ENCODE results near the gene PMEPA1.

The PMEPA1 gene

DNA sequence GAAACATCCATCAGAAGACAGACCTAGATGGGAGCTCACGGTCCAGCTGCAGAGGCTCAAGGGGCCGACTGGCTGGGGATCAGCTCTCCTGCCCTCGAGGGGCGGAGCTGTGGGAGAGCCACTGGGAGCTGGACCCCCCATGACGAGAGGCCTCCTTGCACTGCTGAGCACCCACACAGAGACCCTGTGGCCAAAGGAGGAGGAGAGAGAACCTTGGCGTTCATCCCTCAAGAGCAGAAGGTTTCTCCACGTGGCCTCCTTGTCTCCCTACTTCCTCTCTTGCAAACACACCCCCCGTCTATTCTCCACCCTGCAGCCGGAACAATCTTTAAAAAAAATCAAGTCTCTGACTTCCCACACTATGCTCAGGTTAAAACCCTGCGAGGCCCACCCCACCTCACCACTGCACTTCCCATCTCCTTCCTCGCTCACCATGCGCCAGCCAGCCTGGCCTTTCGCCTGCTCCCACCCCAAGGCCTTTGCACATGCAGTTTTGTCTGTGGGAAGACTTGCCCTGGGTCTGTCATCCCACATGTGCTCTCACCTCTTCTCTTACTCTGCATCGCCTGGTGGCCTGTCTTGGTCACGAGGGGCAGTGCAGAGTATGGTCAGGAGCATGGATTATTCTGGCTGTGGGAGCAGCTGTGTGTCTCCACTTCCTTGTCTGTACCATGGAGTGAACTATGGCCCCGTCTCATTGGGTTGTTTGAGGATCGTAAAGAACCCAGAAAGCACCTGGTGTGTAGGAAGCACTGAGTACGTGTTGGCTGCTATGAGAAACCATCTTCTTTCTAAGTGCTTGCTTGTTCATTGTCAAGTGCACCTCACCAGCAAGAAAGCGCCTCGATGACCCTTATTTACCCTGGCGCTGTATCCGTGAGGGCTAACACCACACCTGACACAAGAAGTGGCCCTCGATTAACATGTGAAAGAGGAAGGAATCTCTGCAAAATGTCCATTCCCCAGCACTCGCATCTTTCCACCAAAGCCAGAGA, 32.9 kb downstream of the PMEPA1 start:
- DNase-seq, result no peak

DNA sequence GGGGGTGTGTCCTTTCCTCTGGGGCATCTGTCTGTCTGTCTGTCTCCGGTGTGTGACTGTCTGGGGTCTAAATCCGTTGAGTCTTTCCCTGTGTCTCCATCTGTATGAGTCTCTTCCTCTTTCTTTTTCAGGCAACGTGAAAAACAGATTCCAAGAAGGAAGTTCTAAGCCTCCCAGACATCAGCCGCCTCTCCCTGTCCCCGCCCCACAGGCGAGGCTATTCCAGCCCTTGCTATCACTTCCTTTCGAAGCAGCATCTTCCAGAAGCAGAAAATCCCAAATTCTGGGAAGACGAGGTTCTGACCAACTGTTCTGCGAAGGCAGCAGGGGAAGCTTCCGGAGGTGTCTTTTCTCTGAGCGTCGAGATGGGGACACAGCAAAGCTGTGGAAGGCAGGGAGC, 34.0 kb downstream of the PMEPA1 start:
- no peak for DNase-seq

DNA sequence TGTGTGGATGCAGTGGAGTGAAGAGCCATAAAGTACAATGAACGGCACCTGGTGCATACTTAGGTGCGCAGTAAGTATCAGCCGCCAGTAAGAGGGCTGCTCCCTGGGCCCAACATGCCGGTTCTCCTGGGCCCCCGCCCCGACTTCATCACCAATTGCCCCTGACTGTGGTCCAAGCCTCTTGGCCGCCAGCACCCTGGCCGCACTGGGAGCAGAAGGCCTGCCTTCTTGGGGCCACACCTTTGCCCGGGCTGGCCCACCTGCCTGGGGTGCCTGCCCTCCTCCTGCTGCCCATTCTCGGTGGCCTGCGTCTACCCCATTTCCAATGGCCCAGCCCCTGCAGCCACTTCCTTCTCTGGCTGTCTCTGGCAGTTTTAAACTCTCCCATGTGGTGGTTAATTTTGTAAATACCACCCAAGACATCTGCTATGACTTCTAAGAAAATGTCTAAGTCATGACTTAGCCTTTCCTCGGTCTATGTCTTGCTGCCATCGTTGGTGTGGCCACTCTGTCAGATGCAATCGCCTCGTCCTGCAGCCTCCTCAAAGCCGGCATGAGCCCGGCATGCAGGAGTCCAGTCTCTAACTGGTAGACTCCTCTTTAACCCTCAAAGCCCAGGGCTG, 36.8 kb downstream of the PMEPA1 start:
- DNase-seq, result no peak

DNA sequence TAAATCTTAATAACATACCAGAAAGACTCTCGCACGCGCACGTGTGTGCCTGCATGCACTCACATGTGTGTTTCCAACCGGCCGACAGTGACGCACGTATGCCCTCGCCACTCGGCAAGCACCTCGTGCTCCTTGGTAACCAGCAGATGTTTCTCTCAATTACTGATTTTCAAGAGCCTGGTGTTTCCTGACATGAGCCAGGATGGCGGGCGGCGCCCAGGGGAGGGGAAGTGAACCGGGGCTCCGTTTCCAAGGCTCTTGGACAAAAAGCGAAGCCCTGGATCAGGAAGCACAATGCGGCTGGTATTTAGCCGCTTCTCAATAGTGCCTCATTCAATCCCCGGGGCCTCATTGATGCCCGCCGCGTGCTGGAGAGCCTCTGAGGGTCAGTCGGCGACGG, 37.7 kb downstream of the PMEPA1 start:
- DNase-seq, result no peak

DNA sequence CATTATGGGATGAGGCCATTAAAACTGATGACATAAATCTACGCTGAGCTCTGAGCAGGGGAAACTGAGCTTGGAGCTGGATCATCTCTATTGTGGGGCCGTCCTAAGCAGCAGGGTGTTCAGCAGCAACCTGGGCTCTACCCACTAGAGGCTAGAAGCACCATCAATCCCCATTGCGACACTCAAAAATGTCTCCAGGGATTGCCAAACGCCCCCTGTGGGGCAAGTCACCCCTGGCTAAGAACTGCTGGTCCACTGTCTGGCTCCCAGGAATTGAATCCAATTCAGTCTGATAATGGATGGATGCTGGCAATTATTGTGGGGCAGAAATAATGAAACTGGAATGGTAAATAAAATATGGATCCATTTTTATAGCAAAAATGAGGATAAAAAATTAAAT, 38.2 kb downstream of the PMEPA1 start:
- DNase-seq, result no peak

DNA sequence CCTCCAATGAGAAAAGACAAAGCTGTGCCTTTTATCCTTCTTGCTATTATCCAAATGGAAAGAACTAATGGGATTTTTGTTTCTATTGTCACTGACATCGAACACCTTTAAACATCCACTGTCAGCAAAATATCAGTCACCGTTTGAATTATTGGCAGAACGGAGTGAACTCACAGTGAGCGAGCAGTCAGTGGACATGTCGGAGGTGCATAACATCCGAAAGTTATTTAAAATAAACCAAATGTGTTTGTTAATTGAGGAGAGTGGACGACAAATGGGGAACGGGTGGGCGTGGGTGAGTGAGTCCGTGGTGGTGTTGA, 38.8 kb downstream of the PMEPA1 start:
- DNase-seq, result no peak

DNA sequence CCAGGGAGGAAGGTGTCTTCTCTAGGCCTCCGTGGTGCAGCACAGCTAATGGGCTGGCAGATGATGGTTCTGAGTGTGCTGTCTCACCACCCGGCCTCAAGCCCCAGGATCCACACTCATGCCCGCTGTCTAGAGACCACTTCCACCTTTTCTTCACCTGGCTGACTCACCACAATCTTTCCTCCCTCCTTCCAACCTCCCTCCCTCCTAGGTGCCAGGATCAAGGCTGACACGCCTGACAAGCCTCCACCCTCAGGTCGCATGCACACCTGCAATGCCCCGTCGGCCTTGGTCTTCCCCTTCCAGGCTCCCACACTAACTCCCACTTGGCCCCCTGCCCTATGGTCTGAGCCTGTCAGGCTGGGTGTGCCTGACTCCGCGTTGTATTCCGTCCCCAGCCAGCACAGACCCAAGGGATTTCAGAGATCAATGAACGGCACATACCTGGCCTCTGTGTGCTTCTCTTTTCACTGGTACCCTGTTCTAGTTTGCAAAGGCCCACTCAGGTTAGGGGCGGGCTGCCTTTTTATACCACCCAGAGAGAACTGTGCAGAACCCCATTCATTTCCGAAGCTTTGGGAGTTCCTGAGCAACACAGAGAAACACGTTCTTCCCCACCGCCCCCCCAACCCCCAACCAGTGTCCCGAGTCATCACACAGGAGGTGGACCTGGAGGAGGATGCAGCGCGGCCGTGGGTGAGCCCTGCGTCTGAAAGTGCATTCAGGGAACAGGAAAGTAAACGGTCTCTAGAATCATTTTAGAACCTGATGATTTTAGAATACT, 39.3 kb downstream of the PMEPA1 start:
- no peak for DNase-seq

DNA sequence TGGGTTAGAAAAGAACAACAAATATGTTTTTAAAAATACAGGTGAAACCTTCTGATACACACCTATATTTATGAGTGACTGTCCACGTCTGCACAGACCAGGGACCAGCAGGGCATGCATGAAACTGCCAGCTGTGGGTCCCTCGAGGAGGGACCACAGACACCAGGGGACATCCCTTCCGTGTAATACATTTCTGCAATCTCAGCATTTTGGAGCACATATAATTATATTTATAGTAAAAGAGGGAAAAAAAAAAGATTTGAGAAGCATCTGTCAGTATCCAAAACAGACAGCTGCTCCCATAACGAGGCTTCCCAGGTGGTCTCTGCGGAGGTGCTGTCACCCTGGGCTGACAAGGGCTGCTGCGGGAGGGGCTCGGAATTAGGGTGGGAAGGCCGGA, 40.2 kb downstream of the PMEPA1 start:
- DNase-seq, result no peak

DNA sequence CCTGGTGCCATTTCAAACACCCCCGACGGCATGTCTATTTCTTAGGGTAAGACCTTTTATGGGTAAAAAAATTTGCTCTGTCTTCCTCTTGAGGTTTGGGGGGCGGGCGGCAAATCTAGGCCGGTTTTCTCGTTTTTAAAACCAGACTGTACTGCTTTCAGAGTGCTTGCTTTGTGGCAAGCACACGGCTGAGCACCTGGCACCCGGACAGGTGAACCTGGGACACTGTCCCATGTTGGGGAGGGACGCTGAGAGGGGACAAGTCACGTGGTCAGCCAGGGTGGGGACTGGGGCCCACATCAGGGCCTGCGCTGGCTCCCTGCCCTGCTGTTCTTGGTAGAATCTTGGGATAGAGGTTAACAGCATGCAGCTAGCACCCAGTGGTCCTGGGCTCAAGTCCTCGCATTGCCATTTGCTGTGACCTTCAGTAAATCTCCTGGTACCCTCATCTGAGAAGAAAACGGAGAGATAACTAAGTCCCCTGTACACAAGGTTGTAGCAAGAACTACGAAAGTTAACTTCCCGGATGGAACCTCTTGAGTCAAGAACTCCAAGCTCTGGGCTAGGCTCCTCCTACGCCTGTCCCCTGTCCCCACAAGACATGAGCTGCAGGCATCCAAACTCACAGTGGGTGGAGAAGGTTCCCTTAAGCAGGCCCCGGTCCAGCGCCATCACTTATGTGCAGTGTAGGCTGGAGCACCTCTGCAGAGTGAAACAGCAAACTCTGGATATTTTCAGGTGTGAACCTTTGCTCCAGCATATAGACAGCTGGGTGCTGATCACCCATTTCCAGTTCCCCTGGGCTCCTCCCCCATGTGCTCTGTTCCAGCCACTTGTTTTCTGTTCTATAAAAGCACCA, 41.7 kb downstream of the PMEPA1 start:
- no peak for DNase-seq

DNA sequence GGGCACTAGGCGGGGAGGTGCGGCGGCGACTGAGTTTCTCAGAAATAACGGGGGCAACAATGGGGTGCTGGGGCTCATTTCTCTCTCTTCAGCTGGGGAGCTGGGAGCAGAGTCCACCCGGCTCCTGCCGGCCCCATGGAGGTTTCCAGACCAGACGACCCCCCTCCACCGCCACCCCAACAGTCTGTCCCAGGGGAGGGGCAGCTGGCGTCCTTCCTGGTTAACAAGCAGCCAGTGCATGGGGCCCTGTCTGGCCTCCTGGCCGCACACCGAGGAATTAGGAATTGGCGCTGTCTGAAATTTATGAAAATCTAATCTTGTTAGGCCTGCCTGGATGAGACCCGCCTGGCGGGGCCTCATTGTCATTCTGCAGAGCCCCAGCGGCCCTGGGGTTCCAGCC, 42.4 kb downstream of the PMEPA1 start:
- DNase-seq, result no peak

DNA sequence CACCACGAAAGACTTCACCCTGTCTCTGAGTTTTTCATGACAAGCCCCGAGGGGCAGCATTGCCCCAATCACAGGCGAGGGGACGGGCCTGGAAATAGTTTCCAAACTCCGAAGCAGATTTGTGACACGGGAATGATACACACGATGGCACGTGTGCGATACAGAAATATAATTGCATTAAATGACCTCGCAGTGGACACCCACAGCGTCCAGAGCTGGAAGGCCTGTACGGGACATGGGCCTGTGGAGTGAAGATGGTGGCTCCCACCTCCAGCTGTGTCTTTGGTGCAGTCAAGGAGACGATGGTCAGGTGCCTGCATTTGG, 43.0 kb downstream of the PMEPA1 start:
- DNase-seq, result no peak

DNA sequence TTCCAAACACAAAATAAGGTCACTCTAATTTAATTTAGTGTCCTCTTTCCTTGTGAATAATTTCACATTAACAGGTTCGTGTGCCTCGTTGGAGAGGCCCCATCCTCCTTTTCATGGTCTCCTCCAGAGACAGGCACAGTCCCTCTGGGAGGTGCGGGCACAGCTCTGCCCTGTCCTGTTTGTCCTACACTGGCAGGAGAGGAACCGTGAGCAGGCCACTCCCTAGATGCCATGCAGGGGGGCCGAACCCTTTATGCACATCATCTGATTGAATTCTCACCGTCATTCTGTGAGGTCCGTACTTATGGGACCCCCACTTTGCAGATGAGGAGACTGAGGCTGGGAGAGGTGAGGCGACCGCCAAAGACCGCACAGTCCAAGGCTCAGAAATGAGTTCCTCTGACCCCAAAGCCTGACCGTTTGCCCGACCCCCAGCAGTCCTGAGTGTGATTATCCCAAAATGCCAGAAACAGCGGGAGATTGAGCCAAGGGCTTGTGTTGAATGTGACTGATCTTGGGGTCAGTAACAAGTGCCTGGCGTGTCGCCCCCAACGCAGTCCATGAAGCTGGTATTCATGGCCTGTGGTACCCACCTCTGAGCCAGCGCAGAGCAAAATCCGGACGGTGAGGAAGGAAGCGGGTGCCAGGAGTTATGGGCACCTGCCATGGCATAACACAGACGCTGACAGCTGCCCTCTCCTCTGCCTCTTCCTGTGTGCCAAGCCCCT, 43.5 kb downstream of the PMEPA1 start:
- DNase-seq, result no peak

DNA sequence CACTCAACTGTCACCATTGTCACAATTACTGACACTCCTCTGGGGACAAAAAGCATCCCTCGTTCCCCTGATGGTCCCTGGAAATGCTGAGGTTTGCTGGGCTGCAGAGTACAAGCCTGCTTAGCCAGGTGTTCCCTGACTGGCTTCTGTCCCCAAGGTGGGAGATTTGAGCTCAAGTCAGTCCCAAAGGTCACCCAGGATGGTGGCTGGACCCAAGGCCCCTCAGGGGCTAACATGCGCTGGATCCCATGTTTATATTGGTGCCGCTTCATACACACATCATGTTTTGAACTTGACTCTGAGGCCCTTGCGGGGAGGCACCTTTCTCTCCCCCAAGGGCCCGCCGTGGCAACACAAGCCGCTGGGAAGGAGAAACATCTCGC, 44.2 kb downstream of the PMEPA1 start:
- no peak for DNase-seq

DNA sequence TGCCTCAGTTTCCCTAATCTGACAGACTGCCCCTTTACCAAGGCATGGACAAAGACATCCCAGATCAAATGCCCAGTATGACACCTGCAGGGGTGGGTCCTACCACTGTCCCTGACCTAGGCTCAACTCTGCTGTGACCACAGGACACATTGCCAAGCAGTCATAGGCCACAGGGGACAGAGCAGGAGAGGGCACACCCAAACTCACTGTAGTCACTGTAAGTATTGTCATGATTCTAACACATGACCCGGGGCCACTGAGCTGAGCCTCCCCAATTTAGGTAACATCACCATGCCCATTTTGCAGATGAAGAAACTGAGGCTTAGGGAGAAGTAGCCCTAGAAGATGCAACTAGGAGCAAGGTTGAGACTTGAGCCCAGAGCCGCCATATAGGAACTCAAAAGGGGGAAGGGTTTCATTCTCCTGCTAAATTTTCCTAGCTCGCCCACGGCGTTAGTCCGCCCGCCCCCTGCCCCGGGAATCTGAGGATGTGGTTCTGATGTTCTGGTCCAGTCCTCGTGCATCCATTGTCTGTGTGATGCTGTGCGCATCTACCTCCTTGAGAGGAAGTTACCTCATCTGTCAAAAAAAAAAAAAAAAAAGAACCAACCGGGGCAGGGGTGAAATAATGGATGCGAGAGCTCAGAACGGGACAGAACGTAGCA, 44.8 kb downstream of the PMEPA1 start:
- DNase-seq, result no peak

DNA sequence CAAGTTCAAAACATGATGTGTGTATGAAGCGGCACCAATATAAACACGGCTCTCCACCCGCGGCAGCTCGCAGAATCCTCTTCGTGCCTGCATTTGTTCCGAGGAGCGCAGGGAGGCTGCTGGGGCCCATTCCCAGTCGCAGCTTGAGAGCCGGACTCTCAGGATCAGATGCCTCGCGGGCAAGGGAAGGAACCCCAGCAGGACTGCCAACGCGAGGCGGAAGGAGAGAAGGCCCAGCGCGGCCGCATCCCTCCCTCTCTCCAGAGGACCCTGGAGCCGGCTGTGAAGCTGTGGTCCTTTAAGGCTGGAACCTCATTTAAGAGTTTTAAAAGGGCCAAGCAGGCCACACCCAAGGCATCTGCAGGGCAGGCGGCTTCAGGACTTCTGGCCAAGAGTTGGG, 45.3 kb downstream of the PMEPA1 start:
- DNase-seq, result no peak

DNA sequence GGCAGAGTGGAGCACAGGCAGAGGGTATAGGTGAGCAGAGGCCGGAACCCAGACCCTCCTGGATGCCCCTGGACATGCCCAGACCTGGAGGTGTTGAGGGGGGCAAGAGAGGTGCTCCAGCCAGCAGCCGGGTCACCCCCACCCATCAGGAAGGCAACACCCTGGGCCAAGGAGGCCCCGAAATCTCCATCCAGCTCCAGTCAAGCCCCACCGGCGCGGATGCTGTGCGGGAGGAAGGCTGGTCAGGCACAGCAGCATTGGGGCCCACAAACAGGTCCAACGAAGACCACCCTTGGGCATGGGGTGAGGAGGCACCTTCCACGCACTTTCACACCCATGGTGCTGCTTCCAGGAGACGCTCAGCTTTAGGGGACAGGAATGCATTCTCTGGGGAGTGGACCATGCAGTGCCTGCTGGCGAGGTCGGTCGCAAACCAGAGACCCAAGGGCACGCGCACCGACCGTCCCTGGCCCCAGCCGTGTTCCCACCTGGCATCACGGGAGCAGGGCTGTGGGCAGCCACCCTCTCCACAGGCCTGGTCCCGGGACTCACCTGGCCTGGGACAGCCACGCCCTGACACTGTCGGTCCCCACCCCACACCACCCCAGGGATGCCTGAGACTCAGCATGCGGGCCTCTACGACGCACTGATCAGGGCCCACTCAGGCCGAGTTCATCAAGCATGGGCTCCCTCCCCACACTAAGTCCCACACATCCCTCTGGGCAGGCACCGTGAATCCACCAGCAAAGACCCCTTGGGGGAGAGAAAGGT, 45.9 kb downstream of the PMEPA1 start:
- DNase-seq, result no peak

DNA sequence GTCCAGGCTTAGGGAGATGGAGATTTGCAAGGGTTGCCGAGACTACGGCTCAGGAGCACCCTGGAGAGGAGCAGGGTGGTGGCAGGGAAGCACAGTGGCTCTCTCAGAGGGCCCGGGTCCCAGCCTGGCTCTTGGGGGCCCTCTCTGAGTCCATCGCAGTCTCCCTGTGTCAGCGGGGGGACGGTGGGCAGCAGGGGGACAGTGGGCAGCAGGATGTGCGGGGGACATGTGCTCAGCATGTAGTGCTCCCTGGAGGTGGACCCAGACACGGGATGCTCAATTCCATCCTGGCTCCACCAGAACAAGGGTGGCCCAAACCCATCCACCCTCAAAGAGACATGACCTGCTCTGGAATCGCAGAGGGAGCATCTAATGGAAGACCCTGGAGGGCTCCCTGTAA, 46.6 kb downstream of the PMEPA1 start:
- DNase-seq, result no peak

DNA sequence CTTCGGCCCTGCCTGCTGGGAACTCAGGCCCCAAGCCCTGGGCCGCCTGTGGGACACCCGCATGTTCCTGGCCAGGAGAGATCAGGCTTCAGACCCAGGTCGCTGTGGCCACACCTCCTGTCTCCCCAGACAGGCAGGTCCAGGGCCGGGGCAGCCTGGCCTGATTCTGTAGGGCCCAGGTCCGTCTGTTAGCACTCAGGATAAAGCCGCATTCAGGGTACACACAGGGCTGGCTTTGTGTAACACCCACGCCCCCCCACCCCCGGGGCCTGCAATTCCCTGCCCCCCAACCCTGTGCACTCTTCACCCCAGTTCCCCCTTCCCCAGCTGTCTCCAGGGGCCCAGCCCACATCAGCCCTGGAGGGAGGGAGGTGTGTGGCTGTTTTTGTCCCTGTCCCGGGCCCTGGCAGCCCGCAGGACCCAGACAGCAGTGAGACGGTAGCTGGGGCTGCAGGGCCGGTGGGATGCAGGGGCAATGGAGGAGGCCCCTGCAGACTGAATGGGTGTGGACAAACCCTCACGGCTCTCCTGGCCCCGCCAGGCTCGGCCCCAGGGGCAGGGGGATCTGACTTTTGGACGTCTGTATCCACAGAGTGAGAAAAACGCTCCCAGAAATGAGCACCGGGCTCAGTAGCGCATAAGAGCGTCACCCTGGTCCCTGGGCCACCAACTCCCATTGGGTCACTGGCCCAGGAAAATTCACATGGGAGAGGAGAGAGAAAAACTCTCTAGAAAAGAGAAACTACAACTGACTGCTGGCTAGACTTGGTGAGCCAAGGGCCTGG, 47.2 kb downstream of the PMEPA1 start:
- no peak for DNase-seq

DNA sequence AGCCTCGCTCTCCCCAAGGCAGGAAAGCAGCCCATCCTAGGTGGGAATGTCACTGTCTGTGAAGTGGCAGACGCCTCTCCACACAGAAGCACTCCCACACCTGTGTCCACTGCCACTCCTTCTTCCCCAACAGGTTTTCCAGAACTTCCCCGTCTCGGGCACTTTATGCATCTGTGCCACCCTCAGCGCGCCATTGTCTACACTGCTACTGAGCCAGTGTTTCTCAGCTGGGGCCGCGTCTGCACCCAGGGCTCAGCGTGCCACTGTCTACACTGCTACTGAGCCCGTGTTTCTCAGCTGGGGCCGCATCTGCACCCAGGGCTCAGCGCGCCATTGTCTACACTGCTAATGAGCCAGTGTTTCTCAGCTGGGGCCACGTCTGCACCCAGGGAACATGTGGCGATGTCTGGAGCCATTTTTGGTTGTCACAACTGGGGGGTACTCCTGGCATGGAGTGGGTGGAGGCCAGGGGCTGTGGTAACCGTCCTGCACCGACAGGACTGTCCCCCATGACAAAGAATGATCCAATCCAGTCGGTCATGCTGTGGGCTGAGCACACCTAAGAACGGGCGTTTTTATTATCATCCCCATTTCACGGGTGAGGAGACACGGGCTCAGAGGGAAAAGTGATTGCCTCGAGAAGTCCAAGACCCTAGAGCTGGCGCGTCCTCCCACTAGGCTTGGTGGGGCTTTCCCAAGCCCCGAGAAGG, 47.9 kb downstream of the PMEPA1 start:
- no peak for DNase-seq
